HG02588 (cell line): ENCODE data around the gene LLGL2.
"Not testable (repeated sequence)": the region's sequence is repeated elsewhere in the genome, so short reads cannot be mapped to it uniquely, and the experiment has no call there.

Source experiments
- ATAC-seq: cut with Tn5 transposase; IDR thresholded peaks from one replicate; pipeline ENCODE4 v1.9.1; 2021; ENCODE audit warnings: mild to moderate bottlenecking, moderate library complexity; ENCODE audit not compliant: unreplicated experiment

LLGL2 gene

GRCh38 chr17:75565618-75566017, 40.1 kb downstream of the LLGL2 start:
- no peak for ATAC-seq

- ATAC-seq, result no peak
These were observed 40.9 kb downstream of the LLGL2 start for GRCh38 chr17:75566416-75566815.

GRCh38 chr17:75566834-75567233, 41.3 kb downstream of the LLGL2 start:
- ATAC-seq, result no peak

GRCh38 chr17:75568412-75569255, 43.1 kb downstream of the LLGL2 start:
- no peak for ATAC-seq

GRCh38 chr17:75570034-75570676, 44.7 kb downstream of the LLGL2 start:
- no peak for ATAC-seq

- ATAC-seq, result no peak
These were observed 45.3 kb downstream of the LLGL2 start for GRCh38 chr17:75570772-75571171.

GRCh38 chr17:75571197-75571884, 45.8 kb downstream of the LLGL2 start:
- ATAC-seq, result no peak

- ATAC-seq, result no peak
These were observed 46.4 kb downstream of the LLGL2 start for GRCh38 chr17:75571885-75572215.

- ATAC-seq, result no peak
These were observed 47.4 kb downstream of the LLGL2 start for GRCh38 chr17:75572713-75573539.

GRCh38 chr17:75573540-75573957, 48.1 kb downstream of the LLGL2 start:
- ATAC-seq, result no peak

- no peak for ATAC-seq
These were observed 48.5 kb downstream of the LLGL2 start for GRCh38 chr17:75573994-75574393.

GRCh38 chr17:75574404-75575036, 49.0 kb downstream of the LLGL2 start:
- ATAC-seq, result no peak

- no peak for ATAC-seq
These were observed 49.7 kb downstream of the LLGL2 start for GRCh38 chr17:75575197-75575596.

GRCh38 chr17:75575728-75576127, 50.2 kb downstream of the LLGL2 start:
- ATAC-seq, result no peak

GRCh38 chr17:75576661-75577060, 51.2 kb downstream of the LLGL2 start:
- no peak for ATAC-seq

- ATAC-seq, result not testable (repeated sequence)
These were observed 55.7 kb downstream of the LLGL2 start for GRCh38 chr17:75581121-75581725.

- not testable (repeated sequence) for ATAC-seq
These were observed 57.7 kb downstream of the LLGL2 start for GRCh38 chr17:75583197-75583596.

- no peak for ATAC-seq
These were observed 59.3 kb downstream of the LLGL2 start for GRCh38 chr17:75584849-75585175.

- no peak for ATAC-seq
These were observed 62.4 kb downstream of the LLGL2 start, which contains the start of gene MYO15B for GRCh38 chr17:75587675-75588595. MYO15B (plus strand) TSS chr17:75587800; CDS start chr17:75588058, 258 bp downstream.
